ENCODE results near the gene KRTAP4-16.
"Not testable (repeated sequence)": the region's sequence is repeated elsewhere in the genome, so short reads cannot be mapped to it uniquely, and the experiment has no call there.

The KRTAP4-16 gene

DNA sequence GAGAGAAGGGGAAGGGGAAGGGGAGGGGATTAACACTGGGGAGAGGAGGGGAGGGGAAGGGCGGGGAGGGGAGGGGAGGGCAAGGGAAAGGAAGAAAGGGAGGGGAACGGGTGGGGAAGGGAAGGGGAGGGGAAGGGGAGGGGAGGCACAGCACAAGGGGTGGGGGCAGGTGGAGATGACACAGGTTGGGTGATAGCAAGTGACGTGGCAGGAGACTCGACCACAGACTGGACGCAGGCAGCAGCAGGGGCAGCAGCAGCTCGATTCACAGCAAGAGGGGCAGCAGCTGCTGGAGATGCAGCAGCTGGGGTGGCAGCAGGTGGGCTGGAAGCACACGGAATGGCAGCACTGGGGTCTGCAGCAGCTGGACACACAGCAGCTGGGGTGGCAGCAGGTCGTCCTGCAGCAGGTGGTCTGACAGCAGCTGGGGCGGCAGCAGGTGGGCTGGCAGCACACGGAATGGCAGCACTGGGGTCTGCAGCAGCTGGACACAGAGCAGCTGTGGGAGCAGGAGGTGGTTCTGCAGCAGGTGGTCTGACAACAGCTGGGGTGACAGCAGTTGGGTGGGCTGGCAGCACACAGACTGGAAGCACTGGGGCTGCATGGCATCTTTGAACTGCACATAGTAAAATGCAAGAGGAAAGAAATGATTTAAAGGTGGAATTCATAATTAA, at the start of gene KRTAP4-16:
TSS of gene KRTAP4-16 (minus strand) at position 624 of the 674 bp plus-strand sequence. CDS start at position 624, 0 bp downstream.
- no peak for DNase-seq

DNA sequence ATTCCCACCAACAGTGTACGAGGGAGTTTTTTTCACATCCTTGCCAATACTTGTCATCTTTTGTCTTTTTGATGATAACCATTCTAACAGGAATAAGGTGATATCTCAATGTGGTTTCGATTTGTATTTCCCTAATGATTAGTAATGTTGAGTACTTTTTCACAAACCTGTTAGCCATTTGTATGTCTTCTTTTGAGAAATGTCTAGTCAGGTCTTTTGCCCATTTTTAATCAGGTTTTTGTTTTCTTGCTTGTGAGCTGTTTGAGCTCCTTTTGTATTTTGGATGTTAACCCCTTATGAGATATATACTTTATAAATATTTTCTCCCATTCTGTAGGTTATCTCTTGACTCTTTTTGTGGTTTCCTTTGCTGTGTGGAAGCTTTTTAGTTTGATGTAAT, 49.5 kb upstream of the KRTAP4-16 start:
- DNase-seq = no peak

DNA sequence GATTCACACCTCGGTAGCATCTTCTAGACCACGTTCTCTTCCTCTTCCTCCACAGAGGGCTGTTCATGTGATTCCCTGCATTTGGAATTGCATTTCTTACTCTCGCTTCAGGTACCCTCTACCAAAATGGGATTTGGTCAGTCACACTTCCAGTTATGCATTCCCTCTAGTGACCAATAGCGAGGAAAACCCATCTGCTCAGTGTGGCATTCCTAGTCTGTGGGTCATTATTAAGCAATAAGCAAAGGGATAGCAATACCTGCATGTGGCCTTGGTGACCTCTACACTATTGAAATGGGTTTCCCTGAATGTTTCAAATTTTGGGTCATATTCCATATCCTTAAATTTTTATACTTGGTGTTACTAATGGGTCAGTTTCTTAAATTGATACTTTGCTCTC, 48.0 kb upstream of the KRTAP4-16 start:
- no peak for DNase-seq

DNA sequence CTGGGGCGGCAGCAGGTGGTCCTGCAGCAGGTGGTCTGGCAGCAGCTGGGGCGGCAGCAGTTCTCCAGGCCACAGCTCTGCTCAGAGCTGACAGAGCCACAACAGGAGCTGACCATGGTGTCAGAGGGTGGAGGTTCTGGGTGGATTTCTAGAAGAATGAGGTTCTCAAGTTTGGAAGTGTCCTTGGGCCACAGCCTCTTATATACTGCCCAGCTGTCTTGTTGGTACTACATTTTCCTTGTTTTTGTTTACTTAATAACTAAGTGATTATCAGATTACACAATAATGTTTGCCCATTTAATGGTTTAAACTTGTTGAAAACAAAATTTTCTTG, 47.6 kb upstream of the KRTAP4-16 start, which contains the start of gene KRTAP4-5:
TSS of gene KRTAP4-5 (minus strand) at position 174 of the 334 bp plus-strand sequence. CDS start at position 116, 58 bp downstream.
- no peak for DNase-seq

DNA sequence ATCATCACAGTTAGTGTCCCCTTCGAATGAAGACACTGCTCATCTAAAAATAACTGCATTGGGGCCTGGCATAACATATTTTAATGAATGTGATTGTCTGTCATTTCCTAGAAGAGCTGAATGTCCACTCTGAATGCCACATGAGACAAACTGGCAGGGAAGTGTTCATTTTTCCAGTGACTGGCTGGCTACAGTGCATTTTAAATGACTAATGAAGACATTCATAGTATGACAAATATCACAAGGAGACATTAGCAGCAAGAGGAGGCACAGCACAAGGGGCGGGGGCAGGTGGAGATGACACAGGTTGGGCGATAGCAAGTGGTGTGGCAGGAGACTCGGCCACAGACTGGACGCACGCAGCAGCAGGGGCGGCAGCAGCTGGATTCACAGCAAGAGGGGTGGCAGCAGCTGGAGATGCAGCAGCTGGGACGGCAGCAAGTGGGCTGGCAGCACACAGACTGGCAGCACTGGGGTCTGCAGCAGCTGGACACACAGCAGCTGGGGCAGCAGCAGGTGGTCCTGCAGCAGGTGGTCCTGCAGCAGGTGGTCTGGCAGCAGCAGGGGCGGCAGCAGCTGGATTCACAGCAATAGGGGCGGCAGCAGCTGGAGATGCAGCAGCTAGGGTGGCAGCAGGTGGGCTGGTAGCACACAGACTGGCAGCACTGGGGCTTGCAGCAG, 47.1 kb upstream of the KRTAP4-16 start:
- DNase-seq = not testable (repeated sequence)

DNA sequence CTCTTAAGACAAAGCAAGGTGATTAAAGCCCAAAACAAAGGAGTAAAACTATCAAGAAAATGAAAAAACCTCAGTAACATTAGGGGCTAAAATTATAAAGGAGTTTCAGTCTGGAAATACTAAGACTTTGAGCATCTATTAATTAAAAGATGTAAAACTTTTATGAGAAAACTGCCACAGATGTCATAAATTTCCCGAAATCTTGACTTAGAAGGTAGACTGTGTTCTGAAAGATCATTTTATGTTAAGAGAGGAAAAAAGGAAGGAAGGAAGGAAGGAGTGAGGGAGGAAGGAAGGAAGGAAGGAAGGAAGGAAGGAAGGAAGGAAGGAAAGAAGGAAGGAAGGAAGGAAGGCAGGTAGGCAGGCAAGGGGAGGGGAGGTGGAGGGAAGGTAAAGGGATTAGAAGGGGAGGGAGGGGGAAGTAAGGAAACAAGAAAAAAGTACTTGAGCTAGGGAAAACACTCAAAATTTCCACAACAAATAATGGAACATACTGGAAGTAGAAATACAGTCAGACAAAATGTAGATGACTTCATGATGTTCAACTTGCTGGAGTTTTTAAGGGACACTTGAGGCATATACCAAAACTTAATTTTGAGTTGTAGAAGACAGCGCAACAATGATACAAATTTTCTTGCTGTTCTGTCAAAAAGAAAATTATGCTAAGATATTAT, 45.7 kb upstream of the KRTAP4-16 start:
- no peak for DNase-seq

DNA sequence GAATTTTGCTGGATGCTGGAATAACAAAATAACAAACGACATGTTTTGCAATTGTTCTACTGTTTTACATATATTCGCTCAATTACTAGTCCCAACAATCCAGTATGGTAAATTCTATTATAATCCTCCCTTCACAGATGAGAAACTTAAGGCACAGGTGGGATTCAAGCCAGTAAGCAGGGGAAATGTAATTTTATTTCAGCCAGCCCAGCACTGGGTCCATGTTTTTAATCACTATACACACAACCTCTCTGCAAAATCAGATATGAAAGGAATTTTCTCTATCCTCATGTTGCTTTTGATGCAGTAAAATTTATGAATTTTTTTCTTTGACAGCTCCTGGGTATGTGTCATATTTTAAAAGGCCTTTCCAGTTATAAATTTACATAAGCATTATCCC, 43.3 kb upstream of the KRTAP4-16 start:
- no peak for DNase-seq

DNA sequence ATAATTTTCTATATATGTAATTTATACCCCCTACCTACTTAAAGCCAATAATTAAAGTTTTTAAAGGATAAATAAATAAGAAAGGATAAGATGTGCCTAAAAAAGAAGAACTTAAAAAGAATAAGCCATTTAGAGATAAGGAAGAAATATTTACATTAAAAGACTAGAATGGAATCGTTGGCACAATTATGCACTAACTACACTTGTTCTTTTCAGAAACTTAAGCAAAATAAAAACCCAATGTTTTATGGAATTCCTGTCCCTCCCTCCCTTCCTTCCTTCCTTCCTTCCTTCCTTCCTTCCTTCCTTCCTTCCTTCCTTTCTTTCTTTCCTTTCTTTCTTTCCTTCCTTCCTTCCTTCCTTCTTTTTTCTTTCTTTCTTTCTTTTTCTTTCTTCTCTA, 42.8 kb upstream of the KRTAP4-16 start:
- no peak for DNase-seq

DNA sequence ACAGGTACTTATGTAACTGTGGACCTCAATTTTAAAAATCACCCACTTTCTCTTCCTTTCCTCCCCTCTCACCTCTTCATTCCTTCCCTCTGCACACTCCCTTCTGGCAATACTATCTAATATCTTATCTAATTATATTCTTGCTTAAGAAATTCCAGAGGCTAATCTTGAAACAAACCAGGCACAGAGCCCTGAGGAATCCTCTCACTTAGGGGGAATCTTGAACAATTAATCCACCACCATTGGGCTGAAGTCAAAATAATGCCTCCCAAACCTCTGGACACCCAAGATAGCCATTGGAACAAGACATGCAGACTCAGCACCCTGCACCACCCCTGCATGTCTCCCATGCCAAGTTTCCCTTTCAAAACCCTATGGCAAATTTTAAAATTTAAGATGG, 39.4 kb upstream of the KRTAP4-16 start:
- no peak for DNase-seq

DNA sequence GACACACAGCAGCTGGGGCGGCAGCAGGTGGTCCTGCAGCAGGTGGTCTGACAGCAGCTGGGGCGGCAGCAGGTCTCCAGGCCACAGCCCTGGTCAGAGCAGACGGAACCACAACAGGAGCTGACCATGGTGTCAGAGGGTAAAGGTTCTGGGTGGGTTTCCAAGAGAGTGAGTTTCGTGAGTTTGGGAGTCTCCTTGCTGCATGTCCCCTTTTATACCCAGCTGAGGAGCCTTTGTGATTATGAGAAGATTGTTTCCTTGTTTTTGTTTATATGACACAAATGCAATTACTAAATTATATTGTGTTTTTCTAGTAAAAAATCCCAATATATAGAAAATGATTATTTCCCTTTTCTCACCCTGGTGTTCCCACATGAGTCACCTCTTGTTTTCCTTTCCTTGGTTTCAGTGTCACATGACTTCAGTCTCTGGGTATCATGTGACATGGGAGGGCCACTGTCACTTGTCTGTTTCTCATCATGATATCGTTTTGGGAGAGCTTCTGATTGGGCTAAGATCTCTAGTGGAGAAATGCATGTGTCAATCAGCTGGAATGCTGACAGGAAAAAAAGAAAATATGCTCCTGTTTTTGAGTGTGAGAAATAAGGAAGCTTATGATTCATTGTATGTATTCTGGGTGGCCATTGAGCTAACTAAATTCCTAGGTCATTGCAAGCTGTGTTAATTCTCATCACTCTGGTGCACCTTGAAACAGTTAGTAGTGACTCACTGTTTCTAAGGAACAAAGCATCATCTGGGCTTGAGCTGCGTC, 38.5 kb upstream of the KRTAP4-16 start, which contains the start of gene KRTAP4-6:
TSS of gene KRTAP4-6 (minus strand) at position 185 of the 772 bp plus-strand sequence. CDS start at position 128, 57 bp downstream.
- DNase-seq = no peak

DNA sequence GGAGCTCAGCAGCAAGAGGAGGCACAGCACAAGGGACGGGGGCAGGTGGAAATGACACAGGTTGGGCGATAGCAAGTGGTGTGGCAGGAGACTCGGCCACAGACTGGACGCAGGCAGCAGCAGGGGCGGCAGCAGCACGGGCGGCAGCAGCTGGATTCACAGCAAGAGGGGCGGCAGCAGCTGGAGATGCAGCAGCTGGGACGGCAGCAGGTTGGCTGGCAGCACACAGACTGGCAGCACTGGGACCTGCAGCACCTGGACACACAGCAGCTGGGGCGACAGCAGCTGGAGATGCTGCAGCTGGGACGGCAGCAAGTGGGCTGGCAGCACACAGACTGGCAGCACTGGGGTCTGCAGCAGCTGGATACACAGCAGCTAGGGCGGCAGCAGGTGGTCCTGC, 37.9 kb upstream of the KRTAP4-16 start:
- DNase-seq = not testable (repeated sequence)

DNA sequence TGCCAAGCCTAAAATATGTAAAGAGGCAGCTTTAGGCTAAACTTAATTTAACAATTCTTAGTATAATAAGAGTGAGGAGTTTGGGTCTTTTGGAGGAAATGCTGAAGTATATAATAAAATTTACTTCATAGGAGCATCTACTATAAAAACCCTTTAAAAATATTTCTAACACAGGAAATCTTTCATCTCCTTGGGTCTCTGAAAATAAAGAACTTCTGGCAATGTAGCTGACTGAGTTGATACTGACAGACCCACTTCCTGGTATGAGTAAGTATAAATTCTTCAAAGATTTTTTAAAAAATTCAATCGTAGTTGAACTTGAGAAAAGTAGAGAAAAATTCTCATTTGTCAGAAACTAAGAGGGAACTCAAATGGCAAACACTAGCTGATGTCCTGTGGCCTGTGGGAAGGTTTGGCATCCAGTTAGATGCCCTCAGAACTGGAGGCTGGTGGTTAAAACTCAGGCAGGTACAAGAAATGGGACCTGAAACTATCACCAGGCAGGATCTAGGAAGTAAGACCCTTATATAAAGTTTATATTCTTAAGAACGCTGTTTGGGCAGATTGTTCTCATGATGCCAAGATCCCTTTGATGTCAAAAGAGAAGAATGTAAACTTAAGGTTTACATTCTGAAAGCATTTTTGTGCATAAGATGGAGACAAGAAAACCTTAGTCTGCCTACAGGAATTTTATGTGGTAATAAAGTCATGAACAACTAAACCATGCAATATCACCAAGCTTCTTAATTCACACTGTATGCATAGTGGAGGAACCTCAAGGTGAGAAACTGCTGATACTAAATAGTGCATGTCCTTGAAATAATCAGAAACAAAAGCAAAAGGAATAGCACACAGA, 32.1 kb upstream of the KRTAP4-16 start:
- DNase-seq = no peak

DNA sequence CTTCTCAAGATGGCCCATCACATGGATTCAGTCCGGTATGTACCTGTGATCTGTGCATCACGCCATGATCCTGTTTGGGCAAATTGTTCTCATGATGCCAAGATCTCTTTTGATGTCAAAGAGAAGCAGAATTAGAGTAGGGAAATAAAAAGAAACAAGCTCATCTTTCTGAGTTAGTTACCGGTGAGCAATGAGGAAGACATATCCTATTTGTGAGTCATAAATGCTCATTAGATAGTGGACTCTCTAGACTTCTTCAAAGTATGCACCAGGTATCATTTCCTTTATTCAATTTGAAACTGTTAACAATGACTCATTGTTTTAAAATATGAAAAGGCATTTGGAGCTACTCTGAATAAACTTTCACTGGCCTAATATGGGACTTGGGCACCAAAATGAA, 30.0 kb upstream of the KRTAP4-16 start:
- no peak for DNase-seq

DNA sequence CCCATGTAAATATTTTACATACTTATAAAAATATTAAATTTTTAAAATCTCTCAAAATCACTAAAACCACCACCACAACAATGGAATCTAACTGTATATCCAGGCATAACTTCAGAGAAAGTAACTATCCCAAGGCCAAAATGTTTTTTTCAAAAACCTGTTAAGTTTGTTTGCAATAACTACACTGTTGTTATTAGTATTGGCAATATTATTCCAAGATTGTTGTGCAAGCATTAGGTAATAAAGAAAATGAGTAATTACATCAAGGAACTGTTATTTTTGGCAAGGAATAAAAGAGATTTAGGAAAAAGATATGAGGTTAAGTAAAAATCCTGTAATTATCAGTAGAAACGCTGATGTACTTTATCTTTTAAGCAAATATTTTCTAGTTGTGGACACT, 25.4 kb upstream of the KRTAP4-16 start:
- DNase-seq = no peak

DNA sequence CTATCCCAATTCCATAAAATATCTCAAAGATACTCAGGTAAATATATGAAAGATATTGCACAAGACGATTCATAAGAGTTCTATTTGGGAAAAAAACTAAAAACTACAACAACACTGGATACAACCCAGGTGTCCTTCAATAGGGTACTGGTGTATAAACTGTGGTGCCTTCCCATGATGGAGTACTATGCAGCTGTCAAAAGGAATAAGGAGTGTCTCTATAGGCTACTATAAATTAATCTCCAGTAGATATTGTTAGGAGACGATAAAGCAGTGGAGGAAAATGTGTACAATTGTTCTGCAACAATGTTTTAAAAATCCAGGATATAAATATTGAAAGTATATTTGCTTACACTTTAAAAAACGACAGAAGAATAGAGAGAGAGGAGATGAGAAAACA, 24.4 kb upstream of the KRTAP4-16 start:
- no peak for DNase-seq

DNA sequence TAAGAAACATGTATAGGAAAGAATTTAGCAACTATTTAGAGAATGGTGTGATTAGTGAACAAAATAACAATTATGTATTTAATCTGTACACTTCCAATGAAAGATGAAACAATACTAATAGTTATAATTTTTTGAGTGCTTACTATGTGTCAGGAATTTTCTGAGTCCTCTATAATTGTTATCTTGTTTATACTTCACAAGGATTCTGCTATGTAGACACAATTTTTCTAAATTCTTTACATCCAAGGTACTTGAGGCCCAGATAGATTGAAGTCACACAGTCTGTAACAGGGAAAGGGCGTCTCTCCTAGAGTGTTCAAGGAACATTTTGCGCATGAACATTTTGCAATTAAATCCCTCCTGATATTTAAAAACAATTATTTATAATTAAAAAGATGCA, 23.1 kb upstream of the KRTAP4-16 start:
- DNase-seq = no peak

DNA sequence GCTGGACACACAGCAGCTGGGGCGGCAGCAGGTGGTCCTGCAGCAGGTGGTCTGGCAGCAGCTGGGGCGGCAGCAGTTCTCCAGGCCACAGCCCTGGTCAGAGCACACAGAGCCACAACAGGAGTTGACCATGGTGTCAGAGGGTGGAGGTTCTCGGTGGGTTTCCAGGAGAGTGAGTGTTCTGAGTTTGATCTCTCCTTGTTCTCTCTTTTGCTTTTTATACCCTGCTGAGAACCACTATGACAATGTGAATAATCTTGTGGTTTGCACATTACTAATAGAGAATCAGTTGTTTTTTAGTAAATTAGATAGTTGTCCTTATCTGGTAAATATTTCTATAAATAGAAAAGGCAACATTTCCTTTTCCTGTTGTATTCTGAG, 22.0 kb upstream of the KRTAP4-16 start, which contains the start of gene KRTAP4-12:
TSS of gene KRTAP4-12 (minus strand) at position 192 of the 381 bp plus-strand sequence. CDS start at position 132, 60 bp downstream.
- DNase-seq = not testable (repeated sequence)

DNA sequence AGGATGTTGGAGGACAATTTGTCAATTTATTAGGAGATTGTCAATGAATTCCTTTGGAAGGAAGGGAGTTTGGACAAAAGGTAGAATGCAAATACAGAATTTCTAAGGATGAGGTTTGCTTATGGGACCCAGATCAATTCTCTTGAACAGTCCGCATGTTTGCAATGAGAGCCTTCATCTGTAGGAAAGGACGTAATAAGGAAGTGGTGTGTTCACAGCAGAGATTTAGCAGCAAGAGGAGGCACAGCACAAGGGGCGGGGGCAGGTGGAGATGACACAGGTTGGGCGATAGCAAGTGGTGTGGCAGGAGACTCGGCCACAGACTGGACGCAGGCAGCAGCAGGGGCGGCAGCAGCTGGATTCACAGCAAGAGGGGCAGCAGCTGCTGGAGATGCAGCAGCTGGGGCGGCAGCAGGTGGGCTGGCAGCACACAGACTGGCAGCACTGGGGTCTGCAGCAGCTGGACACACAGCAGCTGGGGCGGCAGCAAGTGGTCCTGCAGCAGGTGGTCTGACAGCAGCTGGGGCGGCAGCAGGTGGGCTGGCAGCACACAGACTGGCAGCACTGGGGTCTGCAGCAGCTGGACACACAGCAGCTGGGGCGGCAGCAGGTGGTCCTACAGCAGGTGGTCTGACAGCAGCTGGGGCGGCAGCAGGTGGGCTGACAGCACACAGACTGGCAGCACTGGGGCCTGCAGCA, 21.4 kb upstream of the KRTAP4-16 start:
- not testable (repeated sequence) for DNase-seq

DNA sequence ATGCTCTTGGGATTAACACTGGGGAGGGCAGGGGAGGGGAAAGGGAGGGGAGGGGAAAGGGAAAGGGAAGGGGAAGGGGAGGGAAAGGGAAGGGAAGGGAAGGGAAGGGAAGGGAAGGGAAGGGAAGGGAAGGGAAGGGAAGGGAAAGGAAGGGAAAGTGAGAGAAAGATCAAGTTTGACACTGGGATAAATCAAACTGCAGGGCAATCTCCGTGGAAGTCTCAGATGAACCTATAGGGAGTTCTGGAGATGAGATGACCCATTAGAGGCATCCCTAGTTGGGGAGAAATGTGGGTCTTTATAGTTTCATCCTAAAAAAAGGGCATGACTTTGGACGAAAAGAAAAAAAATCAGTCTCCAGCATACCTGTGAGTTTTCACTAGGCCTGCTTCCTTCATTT, 19.7 kb upstream of the KRTAP4-16 start:
- DNase-seq = no peak

DNA sequence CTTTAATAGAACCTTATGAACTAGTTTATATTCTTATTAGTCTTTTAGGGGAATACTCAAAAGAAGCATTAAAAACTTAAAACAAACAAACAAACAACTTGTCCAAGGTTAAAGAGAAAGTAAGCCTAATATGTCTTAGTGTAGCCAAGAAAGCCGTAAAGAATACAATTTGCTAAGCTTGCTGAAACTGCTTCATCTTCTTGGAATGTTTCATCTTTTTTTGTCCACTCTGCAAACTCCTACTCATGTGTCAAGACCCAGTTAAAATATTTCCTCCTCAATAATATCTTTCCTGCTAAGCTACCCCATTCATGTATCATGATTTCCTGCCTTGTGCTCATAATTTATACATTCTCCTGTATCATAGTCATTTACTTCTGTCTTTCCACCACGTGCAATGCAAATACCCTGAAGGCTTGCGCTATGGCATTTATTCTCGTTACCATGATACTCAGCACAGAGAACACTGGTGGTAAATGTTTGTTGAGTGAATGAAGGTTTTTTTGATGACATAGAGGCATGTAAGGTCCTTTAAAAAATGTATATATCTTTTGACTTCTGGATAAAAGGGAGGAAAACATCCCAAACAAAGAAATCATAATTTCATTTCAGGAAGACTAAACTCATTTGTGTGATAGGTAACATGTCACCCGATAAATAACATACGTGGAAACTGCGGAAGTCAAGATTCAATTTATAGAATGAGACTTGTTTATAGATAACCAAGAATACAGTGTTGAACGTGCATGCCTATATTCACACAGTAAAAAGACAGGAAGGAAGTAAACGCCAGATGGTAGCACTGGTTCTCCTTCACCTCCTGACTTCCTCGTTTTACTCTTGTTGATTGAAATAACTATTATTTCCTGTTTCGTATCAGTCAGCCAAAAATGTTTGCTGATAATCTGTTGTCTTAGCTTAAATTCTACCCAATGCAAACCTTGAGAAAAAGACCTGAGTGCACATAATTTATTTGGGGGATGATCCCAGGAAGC, 18.0 kb upstream of the KRTAP4-16 start:
- DNase-seq = not testable (repeated sequence)
